DND-41 (cell line): ENCODE measurements around the gene RELL2.

Source experiments
- ATAC-seq: fragments of 200-7000 bp; cut with Tn5 transposase; 3 replicates; pipeline ENCODE4 v1.9.1; 2021; ENCODE audit warnings: low read depth; ENCODE audit not compliant: insufficient read depth
- DNase-seq: peaks from one replicate; pipeline ENCODE4 v3.0.0-alpha.2; 2020
- H2AFZ ChIP-seq: 2 replicates; pipeline ENCODE4 v1.6.0; 2012; ENCODE audit warnings: low read depth, low read length
- H3K27ac ChIP-seq: 2 replicates; pipeline ENCODE4 v1.5.1; 2012; ENCODE audit warnings: low read length, inconsistent platforms
- H3K27me3 ChIP-seq: fragments of 200-600 bp; sonication (generic); 2 replicates; pipeline ENCODE4 v1.6.0; 2012; ENCODE audit warnings: low read length, mild to moderate bottlenecking, inconsistent platforms; ENCODE audit not compliant: insufficient read depth, poor library complexity
- H3K36me3 ChIP-seq: 2 replicates; pipeline ENCODE4 v1.5.1; 2012; ENCODE audit warnings: low read length, inconsistent platforms; ENCODE audit not compliant: insufficient read depth
- H3K4me1 ChIP-seq: 2 replicates; pipeline ENCODE4 v1.5.1; 2012; ENCODE audit warnings: mild to moderate bottlenecking, low read length; ENCODE audit not compliant: insufficient read depth
- H3K4me2 ChIP-seq: 2 replicates; pipeline ENCODE4 v1.6.0; 2012; ENCODE audit warnings: mild to moderate bottlenecking, moderate library complexity, low read length, inconsistent platforms; ENCODE audit not compliant: insufficient read depth
- H3K4me3 ChIP-seq, 2 experiments: fragments of 200-600 bp in 1 of 2; shearing (Covaris generic) in 1 of 2; 2 replicates each; pipeline ENCODE4 v1.5.1; 2012 to 2016; ENCODE audit warnings: inconsistent platforms in 2 of 2, low read length in 2 of 2, mild to moderate bottlenecking in 2 of 2, low read depth in 1 of 2, moderate library complexity in 1 of 2
- H3K79me2 ChIP-seq: 2 replicates; pipeline ENCODE4 v1.6.0; 2012; ENCODE audit warnings: low read length, inconsistent platforms; ENCODE audit not compliant: insufficient read depth
- H3K9ac ChIP-seq: 2 replicates; pipeline ENCODE4 v1.6.0; 2012; ENCODE audit warnings: low read depth, mild to moderate bottlenecking, inconsistent platforms, low read length, moderate library complexity
- H3K9me3 ChIP-seq: 2 replicates; pipeline ENCODE4 v1.5.1; 2012; ENCODE audit warnings: low read length, moderate library complexity, mild to moderate bottlenecking, inconsistent platforms; ENCODE audit not compliant: insufficient read depth, severe bottlenecking
- H4K20me1 ChIP-seq: 2 replicates; pipeline ENCODE4 v1.6.0; 2012; ENCODE audit warnings: low read length; ENCODE audit not compliant: insufficient read depth
- EZH2 ChIP-seq: IDR thresholded peaks from 3 replicates; pipeline ENCODE4 v1.6.1; 2012; ENCODE audit warnings: borderline replicate concordance, low read depth, mild to moderate bottlenecking, moderate library complexity, low read length, inconsistent platforms; ENCODE audit not compliant: severe bottlenecking
- TF ChIP-seq, protein P1 (sequence below): IDR thresholded peaks from 2 replicates; pipeline ENCODE4 v1.5.1; 2012; ENCODE audit warnings: borderline replicate concordance, low read length, moderate library complexity, mild to moderate bottlenecking; ENCODE audit not compliant: poor library complexity, severe bottlenecking; ENCODE audit errors: extremely low read depth

RELL2 gene

DNA sequence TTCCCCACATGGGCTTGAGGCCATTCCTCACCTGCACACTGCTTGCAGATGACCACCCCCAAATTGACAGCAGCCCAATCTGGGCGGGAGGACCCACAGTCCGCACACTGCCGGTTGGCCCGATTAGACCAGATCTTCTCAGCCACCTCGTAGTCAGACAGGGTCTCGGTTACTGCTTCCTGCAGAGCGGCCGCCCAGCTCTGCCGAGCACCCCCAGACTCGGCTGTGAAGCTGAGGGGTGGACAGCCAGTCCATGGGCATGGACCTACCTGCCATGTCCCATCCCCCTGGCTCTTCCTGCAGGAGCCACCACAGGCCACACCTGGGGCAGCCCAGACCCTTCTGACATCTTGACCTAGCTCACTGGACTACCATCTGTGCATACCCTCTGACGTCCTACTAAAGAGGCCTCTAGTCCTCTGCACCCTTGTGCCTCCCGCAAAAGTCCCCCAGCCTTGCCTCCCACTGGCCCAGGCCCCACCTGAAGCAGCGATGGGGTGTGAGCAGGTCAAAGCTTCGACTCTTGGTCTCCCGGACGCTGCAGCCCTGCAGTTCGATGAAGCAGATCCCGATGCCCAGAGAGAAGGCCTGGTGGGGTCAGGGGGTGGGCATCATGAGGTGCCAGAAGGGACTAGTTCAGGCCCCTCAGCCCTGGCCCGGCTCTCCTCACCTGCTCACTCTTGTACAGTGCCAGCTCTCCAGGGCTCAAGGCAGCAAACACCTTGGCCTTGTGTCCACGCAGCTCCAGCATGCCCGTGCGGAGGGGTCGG is 35.5 kb downstream of the RELL2 start:
- Histone ChIP-seq H3K79me2 (no peaks in the 10 kb centered on the region), H4K20me1 (no peaks in the 10 kb centered on the region), H2AFZ (no peak overlapping the region), H3K4me3 (no peak overlapping the region), H3K27me3 (no peaks in the 10 kb centered on the region), H3K36me3 (no peaks in the 10 kb centered on the region), H3K9me3 (no peaks in the 10 kb centered on the region), H3K27ac (no peak overlapping the region), H3K4me2 (no peak overlapping the region), H3K9ac (no peak overlapping the region), H3K4me1 (no peaks in the 10 kb centered on the region)
- no peak for DNase-seq
- ATAC-seq = no peak
- TF ChIP-seq, protein P1, sequence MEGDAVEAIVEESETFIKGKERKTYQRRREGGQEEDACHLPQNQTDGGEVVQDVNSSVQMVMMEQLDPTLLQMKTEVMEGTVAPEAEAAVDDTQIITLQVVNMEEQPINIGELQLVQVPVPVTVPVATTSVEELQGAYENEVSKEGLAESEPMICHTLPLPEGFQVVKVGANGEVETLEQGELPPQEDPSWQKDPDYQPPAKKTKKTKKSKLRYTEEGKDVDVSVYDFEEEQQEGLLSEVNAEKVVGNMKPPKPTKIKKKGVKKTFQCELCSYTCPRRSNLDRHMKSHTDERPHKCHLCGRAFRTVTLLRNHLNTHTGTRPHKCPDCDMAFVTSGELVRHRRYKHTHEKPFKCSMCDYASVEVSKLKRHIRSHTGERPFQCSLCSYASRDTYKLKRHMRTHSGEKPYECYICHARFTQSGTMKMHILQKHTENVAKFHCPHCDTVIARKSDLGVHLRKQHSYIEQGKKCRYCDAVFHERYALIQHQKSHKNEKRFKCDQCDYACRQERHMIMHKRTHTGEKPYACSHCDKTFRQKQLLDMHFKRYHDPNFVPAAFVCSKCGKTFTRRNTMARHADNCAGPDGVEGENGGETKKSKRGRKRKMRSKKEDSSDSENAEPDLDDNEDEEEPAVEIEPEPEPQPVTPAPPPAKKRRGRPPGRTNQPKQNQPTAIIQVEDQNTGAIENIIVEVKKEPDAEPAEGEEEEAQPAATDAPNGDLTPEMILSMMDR = no peak
- no peak for TF ChIP-seq EZH2

DNA sequence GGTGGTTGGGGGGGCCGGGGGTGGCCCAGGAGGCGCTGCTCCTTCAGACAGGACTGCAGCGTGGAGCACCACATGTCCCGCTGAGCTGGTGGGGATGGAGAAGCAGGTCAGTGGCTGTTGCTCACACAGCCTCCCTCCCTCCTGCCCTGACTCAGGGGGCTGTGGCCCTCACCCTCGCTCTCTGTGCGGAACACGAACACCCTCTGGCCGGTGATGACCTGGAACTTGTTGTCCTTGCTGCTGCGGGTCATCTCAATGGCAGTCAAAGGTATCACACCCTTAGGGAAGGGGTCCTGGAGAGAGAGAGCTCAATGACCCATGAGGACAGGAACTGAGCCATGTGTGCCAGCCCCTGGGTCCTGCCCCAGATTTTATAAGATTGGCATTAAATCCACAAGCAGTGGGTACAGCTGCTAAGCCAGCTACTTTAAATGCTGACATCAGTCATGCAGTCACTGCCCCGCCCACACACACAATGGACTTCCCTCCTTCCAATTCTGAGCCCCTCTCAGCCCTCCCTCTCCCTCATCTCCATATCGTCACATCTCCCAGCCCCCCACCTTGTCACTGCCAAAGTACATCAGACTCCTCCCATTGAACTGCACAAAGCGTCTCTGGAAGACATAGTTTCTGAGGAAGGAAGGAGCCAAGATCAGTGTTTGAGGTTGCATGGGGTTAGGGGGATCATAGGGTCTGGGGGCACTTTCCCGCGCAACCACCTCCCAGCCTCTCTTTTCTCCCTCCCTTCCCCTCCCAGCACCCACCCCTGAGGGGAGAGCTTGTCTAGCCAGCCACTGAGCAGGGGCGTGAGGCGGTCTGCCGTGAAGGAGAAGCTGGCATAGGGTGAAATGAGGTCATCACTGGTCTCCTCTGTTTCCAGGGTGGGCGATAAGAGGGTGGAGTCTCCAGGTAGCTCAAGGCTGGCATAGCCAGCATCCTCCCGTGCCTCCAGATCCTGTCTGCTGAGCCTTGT is 36.3 kb downstream of the RELL2 start:
- Histone ChIP-seq H3K9ac (no peak overlapping the region), H3K79me2 (no peaks in the 10 kb centered on the region), H4K20me1 (no peaks in the 10 kb centered on the region), H3K4me3 (no peak overlapping the region), H3K36me3 (no peaks in the 10 kb centered on the region), H3K4me2 (no peak overlapping the region), H3K9me3 (no peaks in the 10 kb centered on the region), H3K4me1 (no peaks in the 10 kb centered on the region), H3K27ac (no peak overlapping the region), H2AFZ (no peak overlapping the region), H3K27me3 (no peaks in the 10 kb centered on the region)
- ATAC-seq = peak; percentile 52; the same call in 2 of the 3 replicates
- TF ChIP-seq, protein P1 = no peak
- TF ChIP-seq EZH2 = no peak
- peak; percentile 32 for DNase-seq

DNA sequence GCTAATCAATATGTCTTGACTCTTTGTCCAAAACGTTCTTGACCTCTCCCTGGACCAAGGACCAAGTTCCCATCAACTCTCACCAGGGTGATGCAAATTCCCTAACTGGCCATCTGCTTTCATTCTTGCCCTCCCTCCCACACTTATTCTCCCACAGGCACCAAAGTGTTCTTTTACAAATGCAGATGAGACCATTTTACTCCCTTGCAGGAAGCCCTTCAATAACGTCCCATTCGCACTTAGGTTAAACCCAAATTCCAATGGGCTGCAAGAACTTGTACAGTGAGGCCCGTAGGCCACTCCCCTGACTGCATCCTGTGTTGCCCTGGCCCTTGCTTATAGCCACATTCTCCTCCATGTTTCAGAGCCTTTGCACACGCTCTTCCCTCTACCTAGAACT is 38.0 kb downstream of the RELL2 start:
- no peak overlapping the region for H3K27ac ChIP-seq
- H3K79me2 ChIP-seq = no peaks in the 10 kb centered on the region
- no peaks in the 10 kb centered on the region for H3K9me3 ChIP-seq
- H3K27me3 ChIP-seq = no peaks in the 10 kb centered on the region
- TF ChIP-seq, protein P1 = no peak
- no peak for TF ChIP-seq EZH2
- DNase-seq (no peak), ATAC-seq (no peak)
- no peaks in the 10 kb centered on the region for H4K20me1 ChIP-seq
- H3K4me2 ChIP-seq = no peak overlapping the region
- no peak overlapping the region for H3K4me3 ChIP-seq
- H3K36me3 ChIP-seq = no peaks in the 10 kb centered on the region
- no peak overlapping the region for H3K9ac ChIP-seq
- H3K4me1 ChIP-seq = no peaks in the 10 kb centered on the region
- H2AFZ ChIP-seq = no peak overlapping the region
